ENCODE data around the gene SUMF1.

SUMF1 gene

DNA sequence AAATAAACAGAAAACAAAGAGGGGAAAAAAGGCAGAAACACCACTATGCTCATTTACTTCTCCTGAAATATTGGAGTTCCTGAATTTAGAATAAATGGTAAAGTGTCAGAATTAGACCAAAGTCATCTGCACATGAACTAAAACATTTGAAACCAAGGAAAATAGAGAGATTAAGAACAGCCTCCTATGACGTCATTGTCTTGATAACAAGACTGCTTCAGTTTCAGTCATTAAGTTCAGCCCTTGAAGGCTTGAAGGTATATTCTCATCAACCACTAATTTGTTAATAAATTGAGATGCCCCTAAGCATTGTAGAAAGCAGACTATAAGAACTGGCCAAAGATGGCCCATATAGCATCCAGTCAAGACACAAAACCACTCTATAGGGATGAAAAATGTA lies 2.5 kb downstream of the SUMF1 start:
- TF ChIP-seq, protein P1, sequence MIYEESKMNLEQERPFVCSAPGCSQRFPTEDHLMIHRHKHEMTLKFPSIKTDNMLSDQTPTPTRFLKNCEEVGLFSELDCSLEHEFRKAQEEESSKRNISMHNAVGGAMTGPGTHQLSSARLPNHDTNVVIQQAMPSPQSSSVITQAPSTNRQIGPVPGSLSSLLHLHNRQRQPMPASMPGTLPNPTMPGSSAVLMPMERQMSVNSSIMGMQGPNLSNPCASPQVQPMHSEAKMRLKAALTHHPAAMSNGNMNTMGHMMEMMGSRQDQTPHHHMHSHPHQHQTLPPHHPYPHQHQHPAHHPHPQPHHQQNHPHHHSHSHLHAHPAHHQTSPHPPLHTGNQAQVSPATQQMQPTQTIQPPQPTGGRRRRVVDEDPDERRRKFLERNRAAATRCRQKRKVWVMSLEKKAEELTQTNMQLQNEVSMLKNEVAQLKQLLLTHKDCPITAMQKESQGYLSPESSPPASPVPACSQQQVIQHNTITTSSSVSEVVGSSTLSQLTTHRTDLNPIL (CRISPR knock-in tag; IDR thresholded peaks at IDR 0.05; ENCODE audit: low read depth), result no peak
- no peak for TF ChIP-seq ZNF565 (CRISPR knock-in tag; conservative IDR thresholded peaks at IDR 0.05; ENCODE audit: low read depth)
- no peak for TF ChIP-seq TCF4 (CRISPR knock-in tag; IDR thresholded peaks at IDR 0.05; ENCODE audit: borderline replicate concordance)
- TF ChIP-seq, protein P2, sequence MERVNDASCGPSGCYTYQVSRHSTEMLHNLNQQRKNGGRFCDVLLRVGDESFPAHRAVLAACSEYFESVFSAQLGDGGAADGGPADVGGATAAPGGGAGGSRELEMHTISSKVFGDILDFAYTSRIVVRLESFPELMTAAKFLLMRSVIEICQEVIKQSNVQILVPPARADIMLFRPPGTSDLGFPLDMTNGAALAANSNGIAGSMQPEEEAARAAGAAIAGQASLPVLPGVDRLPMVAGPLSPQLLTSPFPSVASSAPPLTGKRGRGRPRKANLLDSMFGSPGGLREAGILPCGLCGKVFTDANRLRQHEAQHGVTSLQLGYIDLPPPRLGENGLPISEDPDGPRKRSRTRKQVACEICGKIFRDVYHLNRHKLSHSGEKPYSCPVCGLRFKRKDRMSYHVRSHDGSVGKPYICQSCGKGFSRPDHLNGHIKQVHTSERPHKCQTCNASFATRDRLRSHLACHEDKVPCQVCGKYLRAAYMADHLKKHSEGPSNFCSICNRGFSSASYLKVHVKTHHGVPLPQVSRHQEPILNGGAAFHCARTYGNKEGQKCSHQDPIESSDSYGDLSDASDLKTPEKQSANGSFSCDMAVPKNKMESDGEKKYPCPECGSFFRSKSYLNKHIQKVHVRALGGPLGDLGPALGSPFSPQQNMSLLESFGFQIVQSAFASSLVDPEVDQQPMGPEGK (CRISPR knock-in tag; IDR thresholded peaks at IDR 0.05; ENCODE audit: borderline replicate concordance), result no peak
- TF ChIP-seq ZNF70 (CRISPR knock-in tag; IDR thresholded peaks at IDR 0.05), result no peak
- no peak for TF ChIP-seq SNAI2 (CRISPR knock-in tag; IDR thresholded peaks at IDR 0.05)
- TF ChIP-seq, protein P3, sequence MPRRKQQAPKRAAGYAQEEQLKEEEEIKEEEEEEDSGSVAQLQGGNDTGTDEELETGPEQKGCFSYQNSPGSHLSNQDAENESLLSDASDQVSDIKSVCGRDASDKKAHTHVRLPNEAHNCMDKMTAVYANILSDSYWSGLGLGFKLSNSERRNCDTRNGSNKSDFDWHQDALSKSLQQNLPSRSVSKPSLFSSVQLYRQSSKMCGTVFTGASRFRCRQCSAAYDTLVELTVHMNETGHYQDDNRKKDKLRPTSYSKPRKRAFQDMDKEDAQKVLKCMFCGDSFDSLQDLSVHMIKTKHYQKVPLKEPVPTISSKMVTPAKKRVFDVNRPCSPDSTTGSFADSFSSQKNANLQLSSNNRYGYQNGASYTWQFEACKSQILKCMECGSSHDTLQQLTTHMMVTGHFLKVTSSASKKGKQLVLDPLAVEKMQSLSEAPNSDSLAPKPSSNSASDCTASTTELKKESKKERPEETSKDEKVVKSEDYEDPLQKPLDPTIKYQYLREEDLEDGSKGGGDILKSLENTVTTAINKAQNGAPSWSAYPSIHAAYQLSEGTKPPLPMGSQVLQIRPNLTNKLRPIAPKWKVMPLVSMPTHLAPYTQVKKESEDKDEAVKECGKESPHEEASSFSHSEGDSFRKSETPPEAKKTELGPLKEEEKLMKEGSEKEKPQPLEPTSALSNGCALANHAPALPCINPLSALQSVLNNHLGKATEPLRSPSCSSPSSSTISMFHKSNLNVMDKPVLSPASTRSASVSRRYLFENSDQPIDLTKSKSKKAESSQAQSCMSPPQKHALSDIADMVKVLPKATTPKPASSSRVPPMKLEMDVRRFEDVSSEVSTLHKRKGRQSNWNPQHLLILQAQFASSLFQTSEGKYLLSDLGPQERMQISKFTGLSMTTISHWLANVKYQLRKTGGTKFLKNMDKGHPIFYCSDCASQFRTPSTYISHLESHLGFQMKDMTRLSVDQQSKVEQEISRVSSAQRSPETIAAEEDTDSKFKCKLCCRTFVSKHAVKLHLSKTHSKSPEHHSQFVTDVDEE (CRISPR knock-in tag; IDR thresholded peaks at IDR 0.05), result no peak
- TF ChIP-seq BACH2 (CRISPR knock-in tag; IDR thresholded peaks at IDR 0.05; ENCODE audit: borderline replicate concordance), result no peak
- no peak for TF ChIP-seq CSDC2 (CRISPR knock-in tag; IDR thresholded peaks at IDR 0.05)
- TF ChIP-seq ZFP30 (CRISPR knock-in tag; IDR thresholded peaks at IDR 0.05), result no peak
- TF ChIP-seq ZC3H10 (CRISPR knock-in tag; IDR thresholded peaks at IDR 0.05), result no peak
- TF ChIP-seq, protein P4, sequence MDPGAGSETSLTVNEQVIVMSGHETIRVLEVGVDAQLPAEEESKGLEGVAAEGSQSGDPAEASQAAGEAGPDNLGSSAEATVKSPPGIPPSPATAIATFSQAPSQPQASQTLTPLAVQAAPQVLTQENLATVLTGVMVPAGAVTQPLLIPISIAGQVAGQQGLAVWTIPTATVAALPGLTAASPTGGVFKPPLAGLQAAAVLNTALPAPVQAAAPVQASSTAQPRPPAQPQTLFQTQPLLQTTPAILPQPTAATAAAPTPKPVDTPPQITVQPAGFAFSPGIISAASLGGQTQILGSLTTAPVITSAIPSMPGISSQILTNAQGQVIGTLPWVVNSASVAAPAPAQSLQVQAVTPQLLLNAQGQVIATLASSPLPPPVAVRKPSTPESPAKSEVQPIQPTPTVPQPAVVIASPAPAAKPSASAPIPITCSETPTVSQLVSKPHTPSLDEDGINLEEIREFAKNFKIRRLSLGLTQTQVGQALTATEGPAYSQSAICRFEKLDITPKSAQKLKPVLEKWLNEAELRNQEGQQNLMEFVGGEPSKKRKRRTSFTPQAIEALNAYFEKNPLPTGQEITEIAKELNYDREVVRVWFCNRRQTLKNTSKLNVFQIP (CRISPR knock-in tag; IDR thresholded peaks at IDR 0.05; ENCODE audit: borderline replicate concordance, low read depth), result no peak
- TF ChIP-seq, protein P5, sequence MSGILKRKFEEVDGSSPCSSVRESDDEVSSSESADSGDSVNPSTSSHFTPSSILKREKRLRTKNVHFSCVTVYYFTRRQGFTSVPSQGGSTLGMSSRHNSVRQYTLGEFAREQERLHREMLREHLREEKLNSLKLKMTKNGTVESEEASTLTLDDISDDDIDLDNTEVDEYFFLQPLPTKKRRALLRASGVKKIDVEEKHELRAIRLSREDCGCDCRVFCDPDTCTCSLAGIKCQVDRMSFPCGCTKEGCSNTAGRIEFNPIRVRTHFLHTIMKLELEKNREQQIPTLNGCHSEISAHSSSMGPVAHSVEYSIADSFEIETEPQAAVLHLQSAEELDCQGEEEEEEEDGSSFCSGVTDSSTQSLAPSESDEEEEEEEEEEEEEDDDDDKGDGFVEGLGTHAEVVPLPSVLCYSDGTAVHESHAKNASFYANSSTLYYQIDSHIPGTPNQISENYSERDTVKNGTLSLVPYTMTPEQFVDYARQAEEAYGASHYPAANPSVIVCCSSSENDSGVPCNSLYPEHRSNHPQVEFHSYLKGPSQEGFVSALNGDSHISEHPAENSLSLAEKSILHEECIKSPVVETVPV (CRISPR knock-in tag; IDR thresholded peaks at IDR 0.05), result no peak
- TF ChIP-seq ESRRG (CRISPR knock-in tag; IDR thresholded peaks at IDR 0.05), result no peak
- no peak for TF ChIP-seq PPARA (CRISPR knock-in tag; IDR thresholded peaks at IDR 0.05; ENCODE audit: borderline replicate concordance)
- TF ChIP-seq OSR1 (CRISPR knock-in tag; IDR thresholded peaks at IDR 0.05), result no peak
- TF ChIP-seq ARNTL (CRISPR knock-in tag; IDR thresholded peaks at IDR 0.05; ENCODE audit: borderline replicate concordance, low read depth), result no peak
- no peak for TF ChIP-seq ZNF8 (CRISPR knock-in tag; IDR thresholded peaks at IDR 0.05)

DNA sequence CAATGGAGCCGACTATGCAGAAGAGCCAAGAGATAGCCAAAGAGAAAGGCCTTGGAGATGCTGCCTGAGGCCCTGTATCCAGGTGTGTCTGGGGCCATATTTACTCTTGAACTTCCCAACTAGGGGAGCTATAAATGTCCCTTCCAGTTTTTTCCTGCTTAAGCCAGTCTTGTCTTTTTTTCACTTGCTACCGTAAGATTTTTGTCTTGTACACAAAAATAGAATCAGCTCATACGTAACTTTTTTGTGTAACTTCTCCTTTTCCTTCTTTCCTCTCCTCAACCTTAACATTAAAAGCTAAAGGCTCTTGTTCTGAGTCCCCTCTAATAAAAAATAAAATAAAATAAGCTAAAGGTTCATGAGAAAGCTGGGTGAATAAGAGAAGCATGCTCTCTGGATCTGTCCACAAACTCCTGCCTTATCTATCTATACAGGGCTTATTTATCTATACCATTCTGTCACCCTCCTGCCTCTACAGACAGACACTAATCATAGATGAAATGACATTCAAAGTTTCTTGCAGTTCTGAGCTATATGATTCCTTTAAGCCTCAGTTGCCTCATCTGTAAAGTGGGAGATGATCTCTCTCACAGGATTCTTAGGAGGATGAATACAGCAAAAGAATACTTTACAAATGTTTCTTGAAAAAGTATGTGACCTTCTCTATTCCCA lies 4.6 kb downstream of the SUMF1 start:
- ATAC-seq, result no peak
- TF ChIP-seq, protein P2 (CRISPR knock-in tag; IDR thresholded peaks at IDR 0.05; ENCODE audit: borderline replicate concordance), result no peak
- TF ChIP-seq ZNF565 (CRISPR knock-in tag; conservative IDR thresholded peaks at IDR 0.05; ENCODE audit: low read depth) (no peak), ISL1 (CRISPR knock-in tag; IDR thresholded peaks at IDR 0.05) (no peak), CSDC2 (CRISPR knock-in tag; IDR thresholded peaks at IDR 0.05) (no peak), ZFP30 (CRISPR knock-in tag; IDR thresholded peaks at IDR 0.05) (no peak), BACH2 (CRISPR knock-in tag; IDR thresholded peaks at IDR 0.05; ENCODE audit: borderline replicate concordance) (no peak), ARNTL (CRISPR knock-in tag; IDR thresholded peaks at IDR 0.05; ENCODE audit: borderline replicate concordance, low read depth) (no peak), ZFP3 (CRISPR knock-in tag; IDR thresholded peaks at IDR 0.05) (no peak), TOX (CRISPR knock-in tag; IDR thresholded peaks at IDR 0.05; ENCODE audit: borderline replicate concordance) (no peak), TCF4 (CRISPR knock-in tag; IDR thresholded peaks at IDR 0.05; ENCODE audit: borderline replicate concordance) (no peak), SNAI2 (CRISPR knock-in tag; IDR thresholded peaks at IDR 0.05) (no peak), GLIS3 (CRISPR knock-in tag; IDR thresholded peaks at IDR 0.05) (no peak), ZNF70 (CRISPR knock-in tag; IDR thresholded peaks at IDR 0.05) (no peak)
- TF ChIP-seq, protein P1 (CRISPR knock-in tag; IDR thresholded peaks at IDR 0.05; ENCODE audit: low read depth), result no peak
- TF ChIP-seq, protein P3 (CRISPR knock-in tag; IDR thresholded peaks at IDR 0.05), result no peak

More for the DNA sequence above, 2.5 kb downstream of the SUMF1 start:
- no peak for ATAC-seq
